AG04449 (cell line): ENCODE results near the gene KYAT1.
"Not testable (repeated sequence)": the region's sequence is repeated elsewhere in the genome, so short reads cannot be mapped to it uniquely, and the experiment has no call there.

Source experiments
- CTCF ChIA-PET: fragments of 350-600 bp; formaldehyde crosslinking; extraction: SDS; loops from one replicate; lab custom pipeline; 2021; ENCODE audit warnings: antibody characterized with exemption; lab: Yijun Ruan, JAX
- POLR2A ChIA-PET: fragments of 400-600, 350-600 bp; formaldehyde crosslinking; extraction: SDS; loops from one replicate; lab custom pipeline; 2020; ENCODE audit warnings: antibody characterized with exemption, inconsistent platforms; lab: Yijun Ruan, JAX
- DNase-seq: peaks from one replicate; pipeline ENCODE4 v3.0.0-alpha.2; 2010; ENCODE audit warnings: low read depth, low spot score
- H3K4me3 ChIP-seq: 2 replicates; pipeline ENCODE4 v1.5.1; 2011; ENCODE audit warnings: low read depth, mild to moderate bottlenecking, control low read depth, low read length
- TF ChIP-seq, protein P1 (sequence below): IDR thresholded peaks from one replicate; pipeline ENCODE4 v1.5.1; 2011; ENCODE audit warnings: mild to moderate bottlenecking, moderate library complexity, low read length, control low read depth, inconsistent platforms; ENCODE audit not compliant: insufficient read depth; ENCODE audit errors: missing control alignments

KYAT1 gene

GRCh38 chr9:128877852-128878251 lies 3.9 kb downstream of the KYAT1 start:
- ChIA-PET CTCF (interaction anchor here (1.1 to 12.9 kb wide), 5 partner anchors 15 to 51 kb away, joined by 3 to 125 read pairs (median 4); no protein-coding TSS in a partner anchor), POLR2A (interaction anchor here (0.7 kb wide), 1 partner anchor 45 kb away, joined by 5 read pairs; no protein-coding TSS in a partner anchor)
- no peak overlapping the region for H3K4me3 ChIP-seq
- TF ChIP-seq, protein P1, sequence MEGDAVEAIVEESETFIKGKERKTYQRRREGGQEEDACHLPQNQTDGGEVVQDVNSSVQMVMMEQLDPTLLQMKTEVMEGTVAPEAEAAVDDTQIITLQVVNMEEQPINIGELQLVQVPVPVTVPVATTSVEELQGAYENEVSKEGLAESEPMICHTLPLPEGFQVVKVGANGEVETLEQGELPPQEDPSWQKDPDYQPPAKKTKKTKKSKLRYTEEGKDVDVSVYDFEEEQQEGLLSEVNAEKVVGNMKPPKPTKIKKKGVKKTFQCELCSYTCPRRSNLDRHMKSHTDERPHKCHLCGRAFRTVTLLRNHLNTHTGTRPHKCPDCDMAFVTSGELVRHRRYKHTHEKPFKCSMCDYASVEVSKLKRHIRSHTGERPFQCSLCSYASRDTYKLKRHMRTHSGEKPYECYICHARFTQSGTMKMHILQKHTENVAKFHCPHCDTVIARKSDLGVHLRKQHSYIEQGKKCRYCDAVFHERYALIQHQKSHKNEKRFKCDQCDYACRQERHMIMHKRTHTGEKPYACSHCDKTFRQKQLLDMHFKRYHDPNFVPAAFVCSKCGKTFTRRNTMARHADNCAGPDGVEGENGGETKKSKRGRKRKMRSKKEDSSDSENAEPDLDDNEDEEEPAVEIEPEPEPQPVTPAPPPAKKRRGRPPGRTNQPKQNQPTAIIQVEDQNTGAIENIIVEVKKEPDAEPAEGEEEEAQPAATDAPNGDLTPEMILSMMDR: no peak
- no peak for DNase-seq

DNA sequence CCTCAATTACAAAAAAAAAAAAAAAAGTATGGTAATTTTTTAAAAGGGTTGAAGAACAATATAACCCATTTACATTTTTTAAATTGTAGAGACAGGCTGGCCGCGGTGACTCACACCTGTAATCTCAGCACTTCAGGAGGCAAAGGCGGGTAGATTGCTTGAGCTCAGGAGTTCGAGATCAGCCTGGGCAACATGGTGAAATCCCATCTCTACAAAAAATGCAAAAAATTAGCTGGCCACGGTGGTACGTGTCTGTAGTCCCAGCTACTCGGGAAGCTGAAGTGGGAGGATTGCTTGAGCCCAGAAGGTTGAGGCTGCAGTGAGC lies 10.8 kb downstream of the KYAT1 start:
- POLR2A ChIA-PET, H3K4me3 ChIP-seq, DNase-seq: not testable (repeated sequence)
- CTCF ChIA-PET: interaction anchor here (1.4 to 12.9 kb wide), 2 partner anchors 8 to 58 kb away, joined by 7 to 125 read pairs; no protein-coding TSS in a partner anchor

GRCh38 chr9:128870128-128870940 lies 11.4 kb downstream of the KYAT1 start:
- H3K4me3 ChIP-seq: no peak overlapping the region
- TF ChIP-seq, protein P1: no peak
- POLR2A ChIA-PET: no interaction called here
- no peak for DNase-seq
- CTCF ChIA-PET: interaction anchor here (1.4 to 12.9 kb wide), 3 partner anchors 8 to 58 kb away, joined by 7 to 294 read pairs (median 125); no protein-coding TSS in a partner anchor

DNA sequence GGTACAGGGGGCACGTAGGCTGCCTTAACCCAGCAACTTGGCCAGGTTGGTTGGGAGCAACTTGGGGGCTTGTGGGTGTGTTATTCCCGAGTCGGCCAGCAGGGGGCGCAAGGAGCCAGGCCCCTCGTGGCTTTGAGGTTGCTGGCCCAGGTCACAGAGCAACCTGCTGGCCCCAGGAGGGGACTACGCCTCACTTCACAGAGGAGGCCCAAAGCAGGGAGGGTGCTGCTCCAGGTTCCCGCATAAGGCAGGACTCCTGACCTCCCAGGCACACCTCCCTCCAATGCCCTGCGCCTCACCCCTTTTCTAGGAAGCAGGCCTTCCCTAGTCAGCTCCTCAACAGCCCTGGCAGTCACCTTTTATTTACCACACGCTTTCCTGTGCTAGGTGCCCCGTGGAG lies 18.1 kb downstream of the KYAT1 start:
- DNase-seq: no peak
- ChIA-PET POLR2A (no interaction called here), CTCF (interaction anchor here (0.8 to 12.6 kb wide), 14 partner anchors 11 to 761 kb away, joined by 3 to 294 read pairs (median 4); partner anchors contain the start of genes DOLK, ENDOG, KYAT1 and LRRC8A)
- TF ChIP-seq, protein P1: peak; percentile 95
- H3K4me3 ChIP-seq: no peak overlapping the region

DNA sequence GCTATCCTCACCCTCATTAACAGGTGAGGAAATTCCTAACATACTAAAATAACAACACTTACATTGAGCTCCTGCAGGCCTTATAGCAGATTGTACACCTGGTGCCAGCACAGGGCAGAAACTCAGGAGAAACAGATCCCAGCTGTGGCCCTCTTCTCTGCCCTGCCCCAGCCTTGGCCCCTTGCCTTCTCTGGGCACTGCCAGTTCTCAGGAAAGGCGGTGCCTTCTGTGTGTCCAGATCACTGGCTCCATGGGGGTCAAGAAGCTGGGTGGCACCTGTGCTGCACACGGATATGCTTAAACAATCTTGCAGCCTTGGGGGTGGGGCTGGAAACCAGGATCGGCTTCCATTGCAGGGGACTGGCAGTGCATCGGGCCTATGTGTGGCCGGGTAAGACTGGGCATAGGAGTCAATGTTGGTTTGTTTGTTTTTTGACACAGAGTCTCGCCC lies 19.3 kb downstream of the KYAT1 start:
- TF ChIP-seq, protein P1: no peak

DNA sequence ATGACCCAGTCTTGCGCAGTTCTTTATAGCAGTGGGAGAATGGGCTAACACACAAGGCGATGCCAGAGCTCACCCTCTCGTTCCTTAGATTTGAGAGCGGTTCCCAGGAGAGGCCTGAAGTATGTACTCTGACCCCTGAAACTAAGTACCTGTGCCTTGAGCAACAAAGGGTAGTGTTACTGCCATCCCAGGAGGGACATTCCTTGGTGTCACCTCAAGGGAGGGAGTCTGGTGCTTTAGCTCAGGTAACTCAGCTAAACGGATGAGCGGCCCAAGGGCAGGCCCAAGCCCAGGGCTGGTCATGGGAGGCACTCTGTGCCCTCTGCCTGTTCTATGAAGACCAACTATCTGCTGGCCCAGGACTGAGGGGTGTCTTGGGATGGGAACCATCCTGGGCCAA lies 20.2 kb downstream of the KYAT1 start:
- TF ChIP-seq, protein P1: no peak
- DNase-seq: no peak
- POLR2A ChIA-PET: no interaction called here
- no peak overlapping the region for H3K4me3 ChIP-seq
- CTCF ChIA-PET: interaction anchor here (0.8 to 12.6 kb wide), 21 partner anchors 9 to 169 kb away, joined by 3 to 294 read pairs (median 4); partner anchors contain the start of genes KYAT1, LRRC8A, PHYHD1 and SH3GLB2

More for the DNA sequence above, 19.3 kb downstream of the KYAT1 start:
- no peak overlapping the region for H3K4me3 ChIP-seq
- CTCF ChIA-PET: interaction anchor here (0.7 to 12.6 kb wide), 21 partner anchors 9 to 168 kb away, joined by 3 to 294 read pairs (median 4); partner anchors contain the start of genes KYAT1, LRRC8A, PHYHD1 and SH3GLB2
- POLR2A ChIA-PET: no interaction called here
- DNase-seq: no peak
